Loucy (cell line): ENCODE data around the gene USP19.

ENCODE experiments used
- H2AFZ ChIP-seq: fragments of 200-600 bp; sonication (generic); 2 replicates; pipeline ENCODE4 v1.6.0; 2016; ENCODE audit warnings: antibody characterized with exemption, mild to moderate bottlenecking, low read length, moderate library complexity
- H3F3A ChIP-seq: fragments of 200-600 bp; 2 replicates; pipeline ENCODE4 v1.6.0; 2016; ENCODE audit warnings: antibody characterized with exemption, low read depth, mild to moderate bottlenecking
- H3K27me3 ChIP-seq: fragments of 200-600 bp; sonication (generic); 2 replicates; pipeline ENCODE4 v1.6.1; 2014; ENCODE audit warnings: low read length, mild to moderate bottlenecking; ENCODE audit not compliant: insufficient read depth, poor library complexity, severe bottlenecking
- H3K36me3 ChIP-seq: fragments of 200-600 bp; sonication (generic); 2 replicates; pipeline ENCODE4 v1.6.1; 2016; ENCODE audit warnings: low read length; ENCODE audit not compliant: insufficient read depth
- H3K4me1 ChIP-seq: fragments of 200-600 bp; sonication (generic); 2 replicates; pipeline ENCODE4 v1.5.1; 2014; ENCODE audit warnings: low read length, mild to moderate bottlenecking; ENCODE audit not compliant: insufficient read depth, poor library complexity, severe bottlenecking
- H3K4me2 ChIP-seq: fragments of 200-600 bp; sonication (generic); 2 replicates; pipeline ENCODE4 v1.6.0; 2014; ENCODE audit warnings: antibody characterized with exemption, low read length, low read depth, mild to moderate bottlenecking; ENCODE audit not compliant: poor library complexity, severe bottlenecking
- H3K4me3 ChIP-seq: fragments of 200-600 bp; sonication (generic); 2 replicates; pipeline ENCODE4 v1.5.1; 2014; ENCODE audit warnings: low read length, mild to moderate bottlenecking, mixed read lengths; ENCODE audit not compliant: poor library complexity, severe bottlenecking
- H3K79me2 ChIP-seq: fragments of 200-600 bp; sonication (generic); 2 replicates; pipeline ENCODE4 v1.6.1; 2014; ENCODE audit warnings: low read length; ENCODE audit not compliant: insufficient read depth
- H3K9ac ChIP-seq: fragments of 200-600 bp; sonication (generic); 2 replicates; pipeline ENCODE4 v1.6.0; 2014; ENCODE audit warnings: mild to moderate bottlenecking, low read depth, low read length, moderate library complexity; ENCODE audit not compliant: poor library complexity, severe bottlenecking
- H3K9me2 ChIP-seq: fragments of 200-600 bp; sonication (generic); replicated peaks from 2 replicates; pipeline ENCODE4 v1.6.1; 2016; ENCODE audit warnings: low read depth, low read length, mixed read lengths
- H3K9me3 ChIP-seq: fragments of 200-600 bp; sonication (generic); 2 replicates; pipeline ENCODE4 v1.6.1; 2014; ENCODE audit warnings: mild to moderate bottlenecking, antibody characterized with exemption, low read length, low read depth; ENCODE audit not compliant: insufficient read depth
- H4K20me1 ChIP-seq: fragments of 200-600 bp; sonication (generic); 2 replicates; pipeline ENCODE4 v1.6.0; 2014; ENCODE audit warnings: antibody characterized with exemption, low read length, mild to moderate bottlenecking; ENCODE audit not compliant: insufficient read depth, poor library complexity, severe bottlenecking
- CTCF ChIP-seq: fragments of 200-600 bp; sonication (generic); conservative IDR thresholded peaks from 2 replicates; pipeline ENCODE4 v1.5.1; 2014; ENCODE audit warnings: mild to moderate bottlenecking, antibody characterized with exemption, low read length
- EZH2phosphoT487 ChIP-seq: fragments of 200-600 bp; IDR thresholded peaks from 2 replicates; pipeline ENCODE4 v1.6.1; 2018; ENCODE audit warnings: antibody characterized with exemption, mild to moderate bottlenecking, moderate library complexity, borderline replicate concordance

The USP19 gene

DNA sequence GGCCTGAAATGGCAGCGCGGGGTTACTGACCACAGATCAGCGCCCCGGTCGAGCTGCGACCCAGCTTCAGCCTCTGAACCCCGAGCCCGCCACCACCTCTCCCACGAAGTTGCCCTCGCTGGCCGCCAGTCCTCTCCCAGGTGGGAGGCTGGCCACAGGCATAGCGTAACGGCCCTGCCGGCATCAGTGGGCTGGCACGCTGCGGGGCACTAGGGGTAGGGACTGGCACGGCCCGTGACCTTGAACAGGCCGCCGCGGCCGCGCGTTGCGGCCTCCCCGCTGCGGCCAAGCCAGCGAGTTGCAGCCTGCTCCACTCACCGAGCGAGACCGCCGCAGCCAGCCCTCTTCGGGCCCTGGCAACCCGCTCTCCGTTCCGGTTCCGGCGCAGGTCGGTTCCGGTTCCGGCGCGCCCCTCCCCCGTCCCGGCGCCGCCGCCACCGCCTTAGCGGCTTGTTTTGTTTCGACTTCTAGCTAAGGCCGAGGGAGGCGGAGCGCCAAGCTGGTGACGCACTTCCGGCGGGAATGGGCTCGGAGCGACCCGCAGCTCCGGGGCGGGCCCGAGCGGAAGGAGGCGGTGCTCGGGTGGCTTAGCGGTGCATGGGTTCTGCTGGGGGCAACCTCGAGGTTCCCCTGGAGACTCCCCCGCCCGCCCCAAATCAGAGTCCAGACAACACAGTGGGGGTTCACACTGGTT, at the start of gene USP19:
Gene USP19, minus strand, starts transcription at position 386 of the 694 bp plus-strand sequence. CDS start 1,678 bp downstream, outside the sequence.
- Histone ChIP-seq H3K4me3 (peak within 1 kb of the TSS; percentile 86), H3K4me1 (peaks cover 21% of the 10 kb centered on the region), H4K20me1 (peaks cover 3% of the 10 kb centered on the region), H3K9ac (peak within 1 kb of the TSS; percentile 94), H3K9me2 (no peaks in the 10 kb centered on the region), H3K9me3 (no peaks in the 10 kb centered on the region), H3K27me3 (no peaks in the 10 kb centered on the region), H3K4me2 (peak within 1 kb of the TSS; percentile 93), H3K79me2 (peaks cover 36% of the 10 kb centered on the region), H3K36me3 (peaks cover 24% of the 10 kb centered on the region; the same call in 1 of the 2 replicates), H2AFZ (peak within 1 kb of the TSS; percentile 85), H3F3A (peaks cover 7% of the 10 kb centered on the region)
- no peak for TF ChIP-seq CTCF

DNA sequence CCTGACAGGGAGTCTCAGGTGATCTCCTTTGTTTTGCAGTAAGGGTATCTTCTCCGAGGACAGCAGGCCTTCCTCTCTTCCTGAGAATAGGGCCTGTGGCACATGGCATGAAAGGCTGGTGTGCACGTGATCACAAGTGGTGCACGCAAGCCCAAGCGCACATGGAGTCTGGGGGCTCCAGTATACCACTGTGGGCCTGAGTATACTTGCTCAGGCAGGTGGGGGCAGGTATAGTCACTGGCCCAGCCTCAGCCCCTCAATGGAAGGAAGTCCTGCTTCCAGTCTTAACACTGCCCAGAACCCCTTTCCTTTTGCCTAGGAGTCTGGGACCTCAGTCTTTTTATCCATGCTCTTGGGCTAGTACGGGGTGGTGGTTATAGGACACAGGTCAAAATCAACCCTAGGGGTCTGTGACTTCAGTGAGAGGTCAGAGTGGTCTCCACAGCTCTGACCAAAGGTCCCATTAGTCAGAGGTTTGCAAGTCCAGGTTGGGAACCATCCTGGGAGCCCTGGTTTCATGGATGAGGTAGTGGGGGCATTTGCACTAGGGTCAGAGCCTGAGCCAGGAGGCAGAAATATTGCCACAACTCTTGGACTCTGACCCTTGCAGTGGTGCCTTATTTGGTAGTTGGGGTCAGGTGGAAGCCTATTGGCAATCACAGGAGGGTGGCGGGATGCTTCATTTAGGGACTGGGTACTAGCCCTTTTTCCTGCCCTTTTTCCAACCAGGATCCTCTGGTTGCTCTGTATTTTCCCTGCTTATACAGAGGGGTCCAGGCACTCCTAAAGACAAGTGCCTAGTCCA, 46.3 kb upstream of the USP19 start:
- Histone ChIP-seq H3K79me2 (peaks cover 22% of the 10 kb centered on the region), H3K36me3 (peaks cover 6% of the 10 kb centered on the region; the same call in 1 of the 2 replicates), H3K4me3 (peak overlapping the region; percentile 94), H3K27me3 (peaks cover 46% of the 10 kb centered on the region), H3F3A (no peaks in the 10 kb centered on the region), H3K9ac (peak overlapping the region; percentile 84), H3K9me3 (no peaks in the 10 kb centered on the region), H3K4me1 (peaks cover 17% of the 10 kb centered on the region), H2AFZ (peak overlapping the region; percentile 94), H3K9me2 (no peaks in the 10 kb centered on the region), H3K4me2 (peak overlapping the region; percentile 65), H4K20me1 (no peaks in the 10 kb centered on the region)
- TF ChIP-seq CTCF (no peak), EZH2phosphoT487 (no peak)

GRCh38 chr3:49165771-49166751, 45.4 kb upstream of the USP19 start, which contains the start of gene CCDC71:
Gene CCDC71, minus strand, starts transcription at chr3:49166331. Its CDS starts 2,123 bp downstream, at chr3:49164208.
- H4K20me1 ChIP-seq, result no peaks in the 10 kb centered on the region
- no peaks in the 10 kb centered on the region for H3F3A ChIP-seq
- H3K4me3 ChIP-seq, result peak within 1 kb of the TSS; percentile 94
- peak within 1 kb of the TSS; percentile 84 for H3K9ac ChIP-seq
- peak within 1 kb of the TSS; percentile 96 for H3K4me2 ChIP-seq
- H3K79me2 ChIP-seq, result peaks cover 22% of the 10 kb centered on the region
- H3K9me2 ChIP-seq, result no peaks in the 10 kb centered on the region
- H3K9me3 ChIP-seq, result no peaks in the 10 kb centered on the region
- H3K27me3 ChIP-seq, result peaks cover 46% of the 10 kb centered on the region
- peak within 1 kb of the TSS; percentile 94 for H2AFZ ChIP-seq
- H3K36me3 ChIP-seq, result peaks cover 6% of the 10 kb centered on the region; the same call in 1 of the 2 replicates
- TF ChIP-seq CTCF, result no peak
- TF ChIP-seq EZH2phosphoT487, result no peak
- peaks cover 17% of the 10 kb centered on the region for H3K4me1 ChIP-seq
